Body of pancreas (tissue), 4 donors: ENCODE results near the gene SLC1A2. TPM values are rescaled to one million over a fixed set of nuclear protein-coding genes. Genes with fewer than 3 reads are reported as not detected.
A peak's percentile ranks its signal among the peaks of the same experiment; 100 is the strongest.

Source experiments
- ATAC-seq: fragments of 150-250 bp; one replicate; pipeline ENCODE4 v1.9.1; 2016
- DNase-seq, 4 donors: peaks; one replicate each; pipeline ENCODE4 v3.0.0-alpha.2; 2019
- H3K27ac ChIP-seq, 4 donors: fragments of 200-600 bp; sonication (generic); 1 replicate in 3 of 4; 2 replicates in 1 of 4; pipeline versions ENCODE4 v1.5.1 to v1.6.1; 2016 to 2019; ENCODE audit warnings: mild to moderate bottlenecking in 1 of 4, mixed read lengths in 1 of 4, moderate library complexity in 1 of 4
- H3K27me3 ChIP-seq, 2 donors: fragments of 200-600 bp; sonication (generic); one replicate each; pipeline ENCODE4 v1.6.0; 2016; ENCODE audit warnings: mild to moderate bottlenecking in 1 of 2
- H3K36me3 ChIP-seq, 2 donors: fragments of 200-600 bp; sonication (generic); replicated peaks in 1 of 2; 2 replicates each; pipeline ENCODE4 v1.5.1; 2016; ENCODE audit warnings: low read depth in 2 of 2; ENCODE audit not compliant: insufficient read depth in 1 of 2
- H3K4me1 ChIP-seq: fragments of 200-600 bp; sonication (generic); one replicate; pipeline ENCODE4 v1.6.0; 2016
- H3K4me3 ChIP-seq, 2 donors: fragments of 200-600 bp; sonication (generic); 1 replicate in 1 of 2; 2 replicates in 1 of 2; pipeline ENCODE4 v1.5.1; 2016 to 2019
- H3K9me3 ChIP-seq, 3 donors: fragments of 200-600 bp; sonication (generic); 1 replicate in 2 of 3; 2 replicates in 1 of 3; pipeline ENCODE4 v1.5.1; 2016
- CTCF ChIP-seq, 7 experiments: fragments of 450-650 bp in 4 of 7; fragments of 200-600 bp in 3 of 7; sonication (generic) in 3 of 7; IDR thresholded peaks; one replicate each; pipeline ENCODE4 v1.5.1; 2016 to 2019; ENCODE audit warnings: antibody characterized with exemption in 7 of 7
- POLR2A ChIP-seq, 3 donors: fragments of 450-650 bp; IDR thresholded peaks; one replicate each; pipeline ENCODE4 v1.6.1; 2016; ENCODE audit warnings: antibody characterized with exemption in 3 of 3, mild to moderate bottlenecking in 2 of 3
- WGBS, 2 donors: methylation state at CpG; one replicate each; pipeline ENCODE4 v1.1.5; 2017; 5-methylcytosine and 5-hydroxymethylcytosine counted together
- intact Hi-C: fragments of 100-400 bp; cut with DNase I; formaldehyde crosslinking; loops from one replicate; pipeline ENCODE4 v1.15.1; 2023
- total RNA-seq, 2 donors: library from RNA; depleted of rRNA; stranded (reverse); fragments of >200 nt; gene quantifications; one replicate each; pipeline ENCODE4 v1.1.0, GENCODE V29; 2016

Gene SLC1A2
- total RNA-seq, 2 donors from 2014 or later = 23.1 to 73.7 TPM

- Histone ChIP-seq H3K27ac (no peak overlapping the region), H3K4me3 (no peak overlapping the region), H3K36me3 (no peaks in the 10 kb centered on the region), H3K4me1 (peaks cover 60% of the 10 kb centered on the region), H3K9me3 (no peaks in the 10 kb centered on the region), H3K27me3 (no peaks in the 10 kb centered on the region)
- WGBS, 2 donors = 62 to 73% methylated on average over 4 of the region's 4 CpGs
- intact Hi-C loops = no loop called here
- no peak for ATAC-seq
- no peak for DNase-seq
- TF ChIP-seq POLR2A (IDR thresholded peaks at IDR 0.05) (no peak), CTCF (IDR thresholded peaks at IDR 0.05) (no peak)
Measured at GRCh38 chr11:35239471-35240075, 179.8 kb downstream of the SLC1A2 start.

- Histone ChIP-seq H3K4me1 (peaks cover 53% of the 10 kb centered on the region), H3K27me3 (no peaks in the 10 kb centered on the region), H3K36me3 (no peaks in the 10 kb centered on the region), H3K27ac (no peak overlapping the region), H3K9me3 (no peaks in the 10 kb centered on the region), H3K4me3 (no peak overlapping the region)
- no peak for ATAC-seq
- DNase-seq = no peak
- WGBS, 2 donors = 35 to 48% methylated on average over 1 of the region's 1 CpG
- intact Hi-C loops = no loop called here
- TF ChIP-seq CTCF (IDR thresholded peaks at IDR 0.05) (no peak), POLR2A (IDR thresholded peaks at IDR 0.05) (no peak)
Measured at GRCh38 chr11:35238882-35239281, 180.5 kb downstream of the SLC1A2 start.

GRCh38 chr11:35237860-35238715 lies 181.3 kb downstream of the SLC1A2 start:
- intact Hi-C loops = no loop called here
- Histone ChIP-seq H3K9me3 (no peaks in the 10 kb centered on the region), H3K36me3 (no peaks in the 10 kb centered on the region), H3K4me3 (no peak overlapping the region), H3K4me1 (peaks cover 46% of the 10 kb centered on the region), H3K27ac (peak overlapping the region in 2 of 4 donors; percentile 60 to 72), H3K27me3 (no peaks in the 10 kb centered on the region)
- TF ChIP-seq POLR2A (IDR thresholded peaks at IDR 0.05) (no peak), CTCF (IDR thresholded peaks at IDR 0.05) (peak in 6 of 7 experiments; percentile 34 to 62 (median 42))
- WGBS, 2 donors = 56 to 60% methylated on average over 15 of the region's 15 CpGs
- DNase-seq (peak in 3 of 4 donors; percentile 18 to 48 (median 33)), ATAC-seq (no peak)

- DNase-seq = no peak
- Histone ChIP-seq H3K36me3 (no peaks in the 10 kb centered on the region), H3K4me1 (peaks cover 43% of the 10 kb centered on the region), H3K4me3 (no peak overlapping the region), H3K27me3 (no peaks in the 10 kb centered on the region), H3K27ac (peak overlapping the region in 2 of 4 donors; percentile 60 to 72), H3K9me3 (no peaks in the 10 kb centered on the region)
- 56 to 68% methylated on average over 1 of the region's 1 CpG for WGBS, 2 donors
- ATAC-seq = no peak
- TF ChIP-seq POLR2A (IDR thresholded peaks at IDR 0.05) = no peak
- TF ChIP-seq CTCF (IDR thresholded peaks at IDR 0.05) = no peak
- intact Hi-C loops = no loop called here
Measured at GRCh38 chr11:35237351-35237750, 182.0 kb downstream of the SLC1A2 start.
